GM19099 (cell line): Measurements from ENCODE around the gene B3GAT3.

Experiments
- POLR2A ChIP-seq: IDR thresholded peaks from 3 replicates; pipeline ENCODE4 v1.6.1; 2011; ENCODE audit warnings: low read depth; ENCODE audit not compliant: insufficient read length; ENCODE audit errors: extremely low read depth

B3GAT3 gene

DNA sequence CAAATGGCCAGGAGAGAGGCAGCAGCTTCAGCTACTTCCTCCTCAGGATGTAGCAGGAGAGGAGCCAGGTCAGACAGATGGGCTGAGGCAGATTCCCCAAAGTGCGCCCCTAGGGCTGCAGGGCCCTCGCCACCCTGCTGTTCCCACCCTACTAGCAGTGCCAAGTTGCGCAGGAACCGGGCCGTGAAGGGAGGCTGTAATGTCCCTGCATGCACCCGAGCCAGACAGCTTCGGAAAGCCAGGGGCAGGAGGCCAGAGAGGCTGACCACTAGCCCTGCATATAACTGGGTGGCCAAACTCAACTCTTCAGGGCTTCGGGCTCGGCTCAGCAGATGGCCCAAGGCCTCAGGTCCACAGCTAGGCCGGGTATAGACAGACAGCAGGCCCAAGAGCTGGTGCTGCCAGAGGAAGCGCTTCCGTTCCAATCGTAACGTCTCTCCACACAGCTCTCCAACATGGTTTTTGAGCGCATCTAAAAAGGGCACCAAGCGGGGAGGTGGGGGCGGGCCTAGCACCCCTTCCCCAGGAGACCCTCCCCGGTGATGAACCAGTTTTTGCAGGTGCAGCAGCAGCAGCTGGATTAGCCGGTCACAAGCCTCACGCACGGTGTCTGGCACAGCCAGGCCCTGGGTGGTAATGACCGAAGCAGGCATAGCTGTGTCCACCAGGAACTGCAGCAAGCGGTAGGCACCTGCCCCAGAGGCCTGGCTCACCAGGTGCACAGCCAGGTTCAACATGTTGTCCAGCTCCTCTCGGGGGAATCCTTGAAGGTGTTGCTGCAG is 26.6 kb upstream of the B3GAT3 start:
- no peak for TF ChIP-seq POLR2A

DNA sequence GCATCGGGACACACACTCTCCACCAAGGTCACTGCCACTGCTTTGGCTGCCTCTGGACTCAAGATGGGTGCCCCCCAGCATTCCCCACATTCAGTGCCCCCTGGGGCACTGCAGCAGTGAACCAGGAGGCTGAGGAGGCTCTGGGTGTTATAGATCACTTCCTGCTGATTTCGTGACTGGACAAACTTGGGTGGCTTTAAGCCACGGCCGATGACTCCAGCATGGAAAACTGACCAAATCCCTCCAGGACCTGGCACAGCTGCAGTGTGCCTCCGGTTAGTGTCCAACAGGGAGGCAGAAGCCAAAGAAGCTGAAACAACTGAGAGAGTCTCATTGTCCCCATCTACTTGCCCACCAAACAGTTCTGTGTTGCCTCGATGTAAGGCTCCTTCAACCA is 25.8 kb upstream of the B3GAT3 start:
- TF ChIP-seq POLR2A = no peak

DNA sequence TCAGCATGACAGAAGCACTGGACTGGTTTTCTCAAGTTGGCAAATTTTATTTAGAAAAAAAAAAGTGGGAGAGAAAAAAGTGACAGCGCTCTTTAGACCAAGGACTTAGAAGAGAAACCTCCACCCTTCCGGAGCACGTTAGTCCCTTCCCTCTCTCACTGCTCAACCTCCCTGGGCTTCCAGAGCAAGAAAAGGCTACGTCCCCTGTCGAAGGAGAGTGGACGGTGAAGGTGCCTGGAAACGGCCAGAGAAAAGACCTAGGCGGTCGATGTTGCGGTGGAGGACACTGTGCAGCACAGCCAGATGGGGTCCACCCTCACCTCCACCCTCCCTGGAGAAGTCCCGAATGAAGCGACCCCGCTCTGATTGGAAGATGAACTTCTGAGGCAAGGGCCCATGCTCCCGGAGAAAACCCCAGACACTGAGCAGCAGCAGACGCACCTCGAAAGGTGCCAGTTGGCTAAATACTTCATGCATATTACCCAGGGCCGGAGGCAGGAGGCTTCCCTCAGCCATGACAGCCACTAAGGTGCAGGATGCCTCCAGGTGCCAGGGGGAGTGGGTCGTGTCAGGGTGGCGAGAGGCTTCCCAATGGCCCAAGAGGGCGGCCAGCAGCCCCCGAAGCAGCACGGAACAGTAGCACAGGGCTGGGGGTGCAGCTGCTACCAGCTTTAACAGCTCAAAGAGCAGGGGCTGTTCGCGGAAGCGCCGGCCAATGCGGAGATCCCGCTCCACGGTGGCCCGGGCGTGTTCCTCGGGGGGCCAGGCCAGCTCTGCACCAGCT is 25.2 kb upstream of the B3GAT3 start:
- TF ChIP-seq POLR2A = no peak

DNA sequence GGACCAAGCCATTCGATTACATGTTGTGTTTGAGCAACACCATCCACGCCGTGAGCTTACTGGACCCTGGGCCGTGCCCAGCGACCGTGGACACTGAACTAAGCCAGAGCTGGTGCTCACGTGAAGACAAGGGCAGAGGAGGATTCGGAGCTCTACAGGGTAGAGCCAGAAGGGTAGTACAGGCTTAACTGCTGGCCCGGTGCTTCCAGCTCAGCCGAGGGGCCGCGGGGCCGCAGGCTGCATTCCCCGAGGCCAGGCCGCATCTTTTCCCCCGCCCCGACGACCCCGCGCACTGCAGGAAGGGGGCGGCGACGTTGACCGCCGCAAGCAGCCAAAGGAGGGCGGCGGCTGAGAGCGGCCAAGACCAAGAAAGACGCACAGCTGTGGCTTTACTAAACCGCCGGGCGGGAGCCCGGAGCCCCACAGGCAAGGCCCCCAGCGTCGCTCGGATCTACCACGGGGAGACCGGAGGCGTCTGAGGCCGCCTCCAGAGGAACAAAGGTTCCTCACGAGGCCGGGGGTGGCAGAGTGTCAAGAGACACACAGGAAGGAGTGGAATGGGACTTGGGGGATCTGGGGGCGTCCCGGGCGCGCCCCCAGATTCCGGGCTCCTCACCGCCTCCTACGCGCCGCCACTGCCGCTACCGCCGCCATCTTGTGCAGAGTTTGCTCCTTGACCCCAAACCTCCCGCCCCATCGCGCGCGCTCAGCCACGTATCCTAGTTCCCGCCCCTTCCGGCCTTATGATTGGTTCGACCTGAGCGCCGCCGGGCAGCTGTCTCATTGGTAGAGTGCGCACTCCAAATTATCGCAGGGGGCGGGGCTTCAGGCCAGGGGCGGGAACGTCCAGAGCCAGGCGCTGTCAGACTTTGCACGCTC is 24.4 kb upstream of the B3GAT3 start, which contains the start of gene GANAB:
Gene GANAB (minus strand): TSS at position 668 of the 879 bp plus-strand sequence. CDS start 14 bp downstream, at position 654.
- TF ChIP-seq POLR2A = peak; percentile 94

DNA sequence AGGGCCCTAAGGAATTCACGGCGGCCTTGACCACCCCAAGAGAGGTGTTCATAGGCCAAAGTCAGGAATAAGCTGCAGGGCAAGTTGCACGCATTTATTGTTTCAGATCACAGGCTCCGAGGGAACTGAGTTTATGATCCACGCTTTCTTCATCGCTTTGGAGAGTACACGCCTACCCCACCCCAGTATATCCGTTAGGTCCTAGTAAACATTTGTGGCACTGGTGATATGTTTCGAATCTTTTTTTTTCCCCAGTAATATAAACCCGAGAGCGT is 23.8 kb upstream of the B3GAT3 start:
- TF ChIP-seq POLR2A = no peak

DNA sequence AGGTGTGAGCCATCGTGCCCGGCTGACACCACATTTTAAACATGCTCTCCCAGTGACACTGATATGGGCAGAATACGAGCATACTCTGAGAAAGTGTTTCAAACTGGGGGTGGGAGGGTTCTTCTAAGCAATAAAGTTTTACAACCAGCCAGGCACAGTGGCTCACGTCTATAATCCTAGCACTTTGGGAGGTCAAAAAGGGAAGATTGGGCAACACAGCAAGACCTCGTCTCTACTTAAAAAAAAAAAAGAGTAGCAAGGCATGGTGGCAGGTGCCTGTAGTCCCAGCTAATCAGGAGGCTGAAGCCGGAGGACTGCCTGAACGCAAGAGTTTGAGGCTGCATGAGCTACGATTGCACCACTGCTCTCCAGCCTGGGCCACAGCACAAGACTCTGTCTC is 22.4 kb upstream of the B3GAT3 start:
- TF ChIP-seq POLR2A = no peak

DNA sequence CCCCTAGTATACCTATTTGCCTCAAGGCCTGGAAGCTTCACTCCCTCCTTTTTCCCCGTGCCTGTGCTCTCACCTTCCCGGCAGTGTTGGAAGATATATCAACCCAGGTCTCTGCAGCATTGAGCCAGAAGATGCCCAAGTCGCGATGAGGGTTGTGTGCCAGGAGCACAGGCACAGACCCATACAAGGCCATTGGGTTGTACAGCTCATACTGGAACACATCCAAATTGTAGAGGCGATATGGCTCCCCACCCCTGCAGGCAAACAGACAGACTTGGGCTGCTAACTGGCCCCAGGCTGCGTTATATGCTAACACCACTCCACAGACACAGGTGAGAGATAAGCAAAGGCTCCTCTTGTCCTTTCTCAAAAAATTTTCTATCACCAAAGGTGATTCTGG is 10.7 kb upstream of the B3GAT3 start:
- no peak for TF ChIP-seq POLR2A

DNA sequence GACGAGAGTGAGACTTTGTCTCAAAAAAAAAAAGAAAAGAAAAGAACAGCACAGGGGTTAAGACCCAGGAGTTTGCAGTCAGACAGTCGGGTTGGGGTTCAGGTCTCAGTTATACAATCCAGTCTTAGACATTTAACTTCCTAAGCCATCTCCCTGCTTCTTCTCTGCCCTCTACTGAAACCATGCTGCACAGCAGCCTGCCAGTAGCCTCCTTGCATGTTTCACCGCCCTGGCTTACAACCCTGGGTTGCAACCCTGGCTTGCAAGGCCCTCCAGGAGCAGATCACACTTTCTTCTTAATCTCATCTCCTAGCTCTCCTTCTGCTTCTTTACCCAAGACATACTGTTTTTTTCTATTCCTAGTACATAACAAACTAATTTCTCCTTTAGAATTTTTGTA is 5.9 kb upstream of the B3GAT3 start:
- no peak for TF ChIP-seq POLR2A

DNA sequence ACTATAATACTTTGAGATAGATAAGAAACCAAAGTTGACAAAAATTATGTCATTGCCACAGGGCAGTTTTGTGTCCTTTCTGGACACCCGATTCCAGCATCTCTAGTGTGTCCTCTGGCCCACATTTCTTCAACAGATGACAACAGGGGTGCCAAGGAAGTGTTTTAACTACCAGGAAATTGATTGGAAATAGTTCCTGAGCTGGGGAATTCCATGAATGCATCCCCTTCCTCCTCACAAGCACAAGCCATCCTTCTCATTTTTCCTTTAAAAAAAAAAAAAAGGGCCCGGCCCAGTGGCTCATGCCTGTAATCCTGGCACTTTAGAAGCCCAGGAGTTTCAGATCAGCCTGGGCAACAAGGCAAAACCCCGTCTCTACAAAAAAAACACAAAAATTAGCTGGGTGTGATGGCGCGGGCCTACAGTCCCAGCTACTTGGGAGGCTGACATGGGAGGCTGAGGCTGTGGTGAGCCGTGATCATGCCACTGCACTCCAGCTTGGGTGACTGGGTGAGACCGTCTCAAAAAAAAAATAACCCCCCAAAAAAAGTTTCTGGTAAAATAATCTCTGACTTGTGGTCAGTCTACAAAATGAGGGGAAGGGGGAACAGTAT is 797 bp upstream of the B3GAT3 start:
- no peak for TF ChIP-seq POLR2A

DNA sequence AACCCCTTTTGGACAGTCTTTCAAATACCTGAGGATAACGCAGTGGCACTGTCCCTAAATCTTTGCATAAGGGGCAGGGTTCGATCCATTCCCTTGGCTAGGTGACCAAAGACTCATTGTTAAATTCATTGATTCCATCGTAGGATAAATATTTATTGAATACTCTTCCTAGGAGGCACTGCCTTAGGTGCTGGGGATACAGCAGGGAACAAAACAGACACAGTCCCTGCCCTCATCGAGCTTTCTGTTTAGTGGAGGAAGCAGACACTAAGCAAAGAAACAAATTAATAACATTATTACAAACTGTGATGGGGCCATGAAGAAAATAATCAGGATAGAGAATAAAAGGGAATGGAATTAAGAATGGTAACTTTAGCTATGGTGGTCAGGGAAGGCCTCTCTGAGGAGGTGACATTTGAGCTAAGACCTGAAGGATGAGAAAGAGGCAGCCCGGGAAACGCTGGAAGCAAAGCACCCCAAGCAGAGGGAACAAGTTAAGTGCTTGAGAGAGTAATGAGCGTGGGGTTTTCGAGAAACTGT is 689 bp downstream of the B3GAT3 start:
- TF ChIP-seq POLR2A = no peak

DNA sequence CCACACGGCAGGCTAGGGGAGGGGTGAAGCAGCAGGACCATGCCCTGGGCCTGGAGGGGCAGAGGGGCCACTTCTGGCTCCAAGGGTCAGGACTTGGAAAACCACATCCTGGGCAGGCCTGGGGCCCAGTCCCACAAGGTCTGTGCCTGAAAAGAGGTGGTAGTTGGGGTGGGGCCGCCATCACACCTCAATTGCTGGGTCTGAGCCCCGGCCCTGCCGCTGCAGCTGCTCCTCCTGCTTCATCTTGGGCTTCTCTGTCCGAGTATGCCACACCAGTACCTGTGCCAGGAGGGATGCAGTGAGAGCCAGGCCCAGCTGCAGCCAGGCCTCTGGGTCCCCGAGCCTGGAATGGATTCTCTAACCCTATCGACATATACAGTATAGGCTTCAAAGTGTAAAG is 6.3 kb downstream of the B3GAT3 start:
- TF ChIP-seq POLR2A = no peak

DNA sequence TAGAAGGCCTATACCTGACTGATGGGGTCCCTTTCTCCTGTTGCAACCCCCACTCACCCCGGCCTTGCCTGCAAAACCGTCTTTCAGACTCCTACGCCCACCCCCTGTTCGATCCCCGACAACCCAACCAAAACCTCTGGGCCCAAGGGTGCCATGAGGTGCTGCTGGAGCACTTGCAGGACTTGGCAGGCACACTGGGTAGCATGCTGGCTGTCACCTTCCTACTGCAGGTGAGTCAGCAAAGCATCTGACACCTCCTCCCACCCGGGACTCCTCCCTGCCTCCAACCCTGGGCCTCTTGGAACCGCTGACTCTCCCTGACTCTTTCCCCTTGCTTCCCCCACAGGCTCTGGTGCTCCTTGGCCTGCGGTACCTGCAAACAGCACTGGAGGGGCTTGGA is 7.5 kb downstream of the B3GAT3 start:
- TF ChIP-seq POLR2A = no peak

DNA sequence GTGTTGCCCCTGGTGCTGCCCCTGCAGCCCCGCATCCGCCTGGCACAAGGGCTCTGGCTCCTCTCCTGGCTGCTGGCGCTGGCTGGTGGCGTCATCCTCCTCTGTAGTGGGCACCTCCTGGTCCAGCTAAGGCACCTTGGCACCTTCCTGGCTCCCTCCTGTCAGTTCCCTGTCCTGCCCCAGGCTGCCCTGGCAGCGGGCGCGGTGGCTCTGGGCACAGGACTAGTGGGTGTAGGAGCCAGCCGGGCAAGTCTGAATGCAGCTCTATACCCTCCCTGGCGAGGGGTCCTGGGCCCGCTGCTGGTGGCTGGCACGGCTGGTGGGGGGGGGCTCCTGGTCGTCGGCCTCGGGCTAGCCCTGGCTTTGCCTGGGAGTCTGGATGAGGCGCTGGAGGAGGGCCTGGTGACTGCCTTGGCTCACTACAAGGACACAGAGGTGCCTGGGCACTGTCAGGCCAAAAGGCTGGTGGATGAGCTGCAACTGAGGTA is 8.5 kb downstream of the B3GAT3 start:
- TF ChIP-seq POLR2A = no peak
